ENCODE data around the gene SLC5A11. TPM values are rescaled to one million over a fixed set of nuclear protein-coding genes. Genes with fewer than 3 reads are reported as not detected.
"Not testable (repeated sequence)": the region's sequence is repeated elsewhere in the genome, so short reads cannot be mapped to it uniquely, and the experiment has no call there.

Gene SLC5A11
- total RNA-seq, 1 donor from 2014 or later, result not detected

- H3K27ac Mint-ChIP-seq (ENCODE audit: unreplicated experiment), result peak overlapping the region; percentile 24
- no peak overlapping the region for H3K4me3 Mint-ChIP-seq (ENCODE audit: unreplicated experiment)
- peaks cover 6% of the 10 kb centered on the region for H3K27me3 Mint-ChIP-seq (ENCODE audit: unreplicated experiment)
- no peaks in the 10 kb centered on the region for H3K9me3 Mint-ChIP-seq (ENCODE audit: unreplicated experiment)
- no peak for DNase-seq (ENCODE audit: low spot score)
- no peaks in the 10 kb centered on the region for H3K36me3 Mint-ChIP-seq (ENCODE audit: low read depth, unreplicated experiment)
- TF ChIP-seq, protein P1, sequence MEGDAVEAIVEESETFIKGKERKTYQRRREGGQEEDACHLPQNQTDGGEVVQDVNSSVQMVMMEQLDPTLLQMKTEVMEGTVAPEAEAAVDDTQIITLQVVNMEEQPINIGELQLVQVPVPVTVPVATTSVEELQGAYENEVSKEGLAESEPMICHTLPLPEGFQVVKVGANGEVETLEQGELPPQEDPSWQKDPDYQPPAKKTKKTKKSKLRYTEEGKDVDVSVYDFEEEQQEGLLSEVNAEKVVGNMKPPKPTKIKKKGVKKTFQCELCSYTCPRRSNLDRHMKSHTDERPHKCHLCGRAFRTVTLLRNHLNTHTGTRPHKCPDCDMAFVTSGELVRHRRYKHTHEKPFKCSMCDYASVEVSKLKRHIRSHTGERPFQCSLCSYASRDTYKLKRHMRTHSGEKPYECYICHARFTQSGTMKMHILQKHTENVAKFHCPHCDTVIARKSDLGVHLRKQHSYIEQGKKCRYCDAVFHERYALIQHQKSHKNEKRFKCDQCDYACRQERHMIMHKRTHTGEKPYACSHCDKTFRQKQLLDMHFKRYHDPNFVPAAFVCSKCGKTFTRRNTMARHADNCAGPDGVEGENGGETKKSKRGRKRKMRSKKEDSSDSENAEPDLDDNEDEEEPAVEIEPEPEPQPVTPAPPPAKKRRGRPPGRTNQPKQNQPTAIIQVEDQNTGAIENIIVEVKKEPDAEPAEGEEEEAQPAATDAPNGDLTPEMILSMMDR (IDR thresholded peaks at IDR 0.05; ENCODE audit: unreplicated experiment), result no peak
- H3K4me1 Mint-ChIP-seq (ENCODE audit: unreplicated experiment), result no peaks in the 10 kb centered on the region
Observed at GRCh38 chr16:24883714-24884151, 38.0 kb downstream of the SLC5A11 start.

DNA sequence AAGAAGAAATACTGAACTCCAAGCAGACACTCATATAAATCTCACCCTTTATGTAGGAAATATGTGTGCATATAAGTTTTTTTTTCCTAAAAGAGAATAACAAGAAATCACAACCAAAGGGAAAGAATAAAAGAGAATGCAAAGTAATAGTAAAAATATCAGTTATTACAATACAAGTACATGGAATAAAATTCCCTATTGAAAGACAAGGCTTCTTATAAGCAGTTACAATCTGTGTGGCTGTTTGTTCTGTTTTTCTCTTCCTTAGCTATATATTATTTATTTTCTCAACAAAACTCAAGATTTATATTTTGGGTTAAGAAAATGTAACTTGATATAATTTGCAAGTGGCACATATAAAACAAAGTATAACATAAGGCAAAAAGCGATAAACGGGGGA is 41.7 kb downstream of the SLC5A11 start:
- Mint-ChIP-seq H3K36me3 (ENCODE audit: low read depth, unreplicated experiment) (no peaks in the 10 kb centered on the region), H3K4me3 (ENCODE audit: unreplicated experiment) (no peak overlapping the region), H3K9me3 (ENCODE audit: unreplicated experiment) (no peaks in the 10 kb centered on the region), H3K27ac (ENCODE audit: unreplicated experiment) (no peak overlapping the region), H3K27me3 (ENCODE audit: unreplicated experiment) (no peaks in the 10 kb centered on the region), H3K4me1 (ENCODE audit: unreplicated experiment) (no peaks in the 10 kb centered on the region)
- no peak for DNase-seq (ENCODE audit: low spot score)
- TF ChIP-seq, protein P1 (IDR thresholded peaks at IDR 0.05; ENCODE audit: unreplicated experiment), result no peak

DNA sequence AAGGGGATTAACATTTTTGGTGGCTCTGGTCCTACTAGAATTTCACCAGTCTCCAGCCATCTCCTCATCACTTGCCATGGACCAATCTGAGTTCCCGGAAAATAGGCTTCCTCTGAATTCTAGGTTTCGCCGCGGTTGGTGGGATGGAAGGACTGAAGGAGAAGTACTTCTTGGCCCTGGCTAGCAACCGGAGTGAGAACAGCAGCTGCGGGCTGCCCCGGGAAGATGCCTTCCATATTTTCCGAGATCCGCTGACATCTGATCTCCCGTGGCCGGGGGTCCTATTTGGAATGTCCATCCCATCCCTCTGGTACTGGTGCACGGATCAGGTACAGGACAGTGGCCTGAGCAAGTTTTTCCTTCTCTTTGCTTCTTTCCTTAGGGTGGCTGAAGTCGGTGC is 45.0 kb downstream of the SLC5A11 start:
- no peaks in the 10 kb centered on the region for H3K27me3 Mint-ChIP-seq (ENCODE audit: unreplicated experiment)
- DNase-seq (ENCODE audit: low spot score), result no peak
- H3K36me3 Mint-ChIP-seq (ENCODE audit: low read depth, unreplicated experiment), result no peaks in the 10 kb centered on the region
- no peak overlapping the region for H3K4me3 Mint-ChIP-seq (ENCODE audit: unreplicated experiment)
- TF ChIP-seq, protein P1 (IDR thresholded peaks at IDR 0.05; ENCODE audit: unreplicated experiment), result no peak
- H3K9me3 Mint-ChIP-seq (ENCODE audit: unreplicated experiment), result no peaks in the 10 kb centered on the region
- H3K27ac Mint-ChIP-seq (ENCODE audit: unreplicated experiment), result no peak overlapping the region
- no peaks in the 10 kb centered on the region for H3K4me1 Mint-ChIP-seq (ENCODE audit: unreplicated experiment)

DNA sequence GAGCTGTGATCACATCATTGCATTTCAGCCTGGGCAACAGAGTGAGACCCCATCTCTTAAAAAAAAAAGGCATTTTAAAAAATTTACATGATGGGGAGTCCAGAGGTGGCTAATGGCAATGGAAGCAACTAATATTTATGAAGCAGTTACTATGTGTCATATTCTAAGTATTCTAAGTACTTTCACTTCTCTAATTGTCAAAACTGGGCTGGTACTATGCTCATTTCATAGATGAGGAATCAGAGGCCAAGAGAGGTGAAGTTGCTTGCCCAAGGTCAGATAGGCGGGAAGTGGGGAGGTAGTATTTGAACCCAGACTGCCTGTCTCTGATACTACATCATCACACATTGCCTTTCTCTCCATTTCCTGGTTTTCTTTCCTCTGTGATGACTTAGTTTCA is 50.7 kb downstream of the SLC5A11 start:
- DNase-seq (ENCODE audit: low spot score), result no peak
- no peak overlapping the region for H3K4me3 Mint-ChIP-seq (ENCODE audit: unreplicated experiment)
- TF ChIP-seq, protein P1 (IDR thresholded peaks at IDR 0.05; ENCODE audit: unreplicated experiment), result no peak
- H3K27me3 Mint-ChIP-seq (ENCODE audit: unreplicated experiment), result no peaks in the 10 kb centered on the region
- H3K27ac Mint-ChIP-seq (ENCODE audit: unreplicated experiment), result no peak overlapping the region
- H3K36me3 Mint-ChIP-seq (ENCODE audit: low read depth, unreplicated experiment), result no peaks in the 10 kb centered on the region
- H3K4me1 Mint-ChIP-seq (ENCODE audit: unreplicated experiment), result no peaks in the 10 kb centered on the region
- H3K9me3 Mint-ChIP-seq (ENCODE audit: unreplicated experiment), result no peaks in the 10 kb centered on the region

- H3K36me3 Mint-ChIP-seq (ENCODE audit: low read depth, unreplicated experiment); H3K27ac Mint-ChIP-seq (ENCODE audit: unreplicated experiment); H3K27me3 Mint-ChIP-seq (ENCODE audit: unreplicated experiment); H3K4me1 Mint-ChIP-seq (ENCODE audit: unreplicated experiment); H3K9me3 Mint-ChIP-seq (ENCODE audit: unreplicated experiment); H3K4me3 Mint-ChIP-seq (ENCODE audit: unreplicated experiment); DNase-seq (ENCODE audit: low spot score): not testable (repeated sequence)
Observed at GRCh38 chr16:24897522-24897921, 51.8 kb downstream of the SLC5A11 start.

GRCh38 chr16:24900230-24900629 is 54.5 kb downstream of the SLC5A11 start:
- Mint-ChIP-seq H3K4me3 (ENCODE audit: unreplicated experiment) (no peak overlapping the region), H3K27ac (ENCODE audit: unreplicated experiment) (no peak overlapping the region), H3K4me1 (ENCODE audit: unreplicated experiment) (no peaks in the 10 kb centered on the region), H3K27me3 (ENCODE audit: unreplicated experiment) (no peaks in the 10 kb centered on the region), H3K36me3 (ENCODE audit: low read depth, unreplicated experiment) (no peaks in the 10 kb centered on the region), H3K9me3 (ENCODE audit: unreplicated experiment) (no peaks in the 10 kb centered on the region)
- TF ChIP-seq, protein P1 (IDR thresholded peaks at IDR 0.05; ENCODE audit: unreplicated experiment), result no peak
- DNase-seq (ENCODE audit: low spot score), result no peak

All from endothelial cell (in vitro differentiated cells).